Nephron progenitor cell (in vitro differentiated cells): ENCODE data around the gene IL1RAPL2.
"Not testable (repeated sequence)": the region's sequence is repeated elsewhere in the genome, so short reads cannot be mapped to it uniquely, and the experiment has no call there.

Source experiments
- DNase-seq: peaks from one replicate; pipeline ENCODE4 v3.0.0; 2021
- H3K27ac Mint-ChIP-seq: 2 replicates; pipeline ENCODE4 v1.8.0; 2021; ENCODE audit warnings: mild to moderate bottlenecking, moderate library complexity, mixed read lengths
- H3K27me3 Mint-ChIP-seq: 2 replicates; pipeline ENCODE4 v1.8.0; 2021; ENCODE audit warnings: mild to moderate bottlenecking, low read depth, mixed read lengths; ENCODE audit not compliant: poor library complexity
- H3K36me3 Mint-ChIP-seq: 2 replicates; pipeline ENCODE4 v1.8.0; 2021; ENCODE audit warnings: low read depth, mixed read lengths
- H3K4me1 Mint-ChIP-seq: 2 replicates; pipeline ENCODE4 v1.8.0; 2021; ENCODE audit warnings: mixed read lengths
- H3K4me3 Mint-ChIP-seq: 2 replicates; pipeline ENCODE4 v1.8.0; 2021; ENCODE audit warnings: mild to moderate bottlenecking, moderate library complexity, mixed read lengths
- H3K9me3 Mint-ChIP-seq: 2 replicates; pipeline ENCODE4 v1.8.0; 2021; ENCODE audit warnings: mild to moderate bottlenecking, moderate library complexity, mixed read lengths
- CTCF ChIP-seq: fragments of 200-600 bp; sonication (generic); IDR thresholded peaks from 2 replicates; pipeline ENCODE4 v1.5.0; 2021; ENCODE audit warnings: antibody characterized with exemption

IL1RAPL2 gene

GRCh38 chrX:105765691-105766090 is 1199.7 kb downstream of the IL1RAPL2 start:
- no peak overlapping the region for H3K27ac Mint-ChIP-seq
- no peak for TF ChIP-seq CTCF
- H3K4me1 Mint-ChIP-seq = no peaks in the 10 kb centered on the region
- H3K9me3 Mint-ChIP-seq = peaks cover 10% of the 10 kb centered on the region
- H3K4me3 Mint-ChIP-seq = no peak overlapping the region
- no peaks in the 10 kb centered on the region for H3K36me3 Mint-ChIP-seq
- no peak for DNase-seq
- H3K27me3 Mint-ChIP-seq = peaks cover 4% of the 10 kb centered on the region

GRCh38 chrX:105773801-105774200 is 1207.8 kb downstream of the IL1RAPL2 start:
- no peak for TF ChIP-seq CTCF
- peaks cover 27% of the 10 kb centered on the region for H3K9me3 Mint-ChIP-seq
- H3K36me3 Mint-ChIP-seq = no peaks in the 10 kb centered on the region
- peaks cover 6% of the 10 kb centered on the region for H3K27me3 Mint-ChIP-seq
- H3K4me3 Mint-ChIP-seq = no peak overlapping the region
- DNase-seq = no peak
- no peak overlapping the region for H3K27ac Mint-ChIP-seq
- H3K4me1 Mint-ChIP-seq = no peaks in the 10 kb centered on the region

GRCh38 chrX:105775679-105776078 is 1209.7 kb downstream of the IL1RAPL2 start:
- no peaks in the 10 kb centered on the region for H3K4me1 Mint-ChIP-seq
- TF ChIP-seq CTCF = no peak
- H3K27me3 Mint-ChIP-seq = peaks cover 6% of the 10 kb centered on the region
- no peak overlapping the region for H3K4me3 Mint-ChIP-seq
- H3K27ac Mint-ChIP-seq = no peak overlapping the region
- H3K9me3 Mint-ChIP-seq = peaks cover 27% of the 10 kb centered on the region
- H3K36me3 Mint-ChIP-seq = no peaks in the 10 kb centered on the region
- DNase-seq = no peak

GRCh38 chrX:105781804-105782203 is 1215.8 kb downstream of the IL1RAPL2 start:
- H3K27ac Mint-ChIP-seq = no peak overlapping the region
- no peaks in the 10 kb centered on the region for H3K27me3 Mint-ChIP-seq
- DNase-seq = no peak
- H3K4me3 Mint-ChIP-seq = no peak overlapping the region
- H3K36me3 Mint-ChIP-seq = no peaks in the 10 kb centered on the region
- no peak for TF ChIP-seq CTCF
- H3K4me1 Mint-ChIP-seq = no peaks in the 10 kb centered on the region
- peaks cover 19% of the 10 kb centered on the region for H3K9me3 Mint-ChIP-seq

GRCh38 chrX:105796877-105797276 is 1230.9 kb downstream of the IL1RAPL2 start:
- DNase-seq, H3K4me1 Mint-ChIP-seq, H3K27me3 Mint-ChIP-seq, H3K36me3 Mint-ChIP-seq, H3K27ac Mint-ChIP-seq: not testable (repeated sequence)
- H3K4me3 Mint-ChIP-seq = peak overlapping the region; percentile 60
- peaks cover 26% of the 10 kb centered on the region for H3K9me3 Mint-ChIP-seq

- H3K9me3 Mint-ChIP-seq = peaks cover 49% of the 10 kb centered on the region
These were observed 1237.9 kb downstream of the IL1RAPL2 start for GRCh38 chrX:105803891-105804290.

GRCh38 chrX:105805655-105806054 is 1239.7 kb downstream of the IL1RAPL2 start:
- DNase-seq, H3K4me1 Mint-ChIP-seq: not testable (repeated sequence)

More at GRCh38 chrX:105803891-105804290, 1237.9 kb downstream of the IL1RAPL2 start:
- no peak for DNase-seq
- no peaks in the 10 kb centered on the region for H3K27me3 Mint-ChIP-seq
- TF ChIP-seq CTCF = no peak
- no peak overlapping the region for H3K4me3 Mint-ChIP-seq
- H3K4me1 Mint-ChIP-seq = no peaks in the 10 kb centered on the region
- no peaks in the 10 kb centered on the region for H3K36me3 Mint-ChIP-seq
- no peak overlapping the region for H3K27ac Mint-ChIP-seq

More at GRCh38 chrX:105805655-105806054, 1239.7 kb downstream of the IL1RAPL2 start:
- H3K4me3 Mint-ChIP-seq, H3K36me3 Mint-ChIP-seq, H3K27me3 Mint-ChIP-seq, H3K27ac Mint-ChIP-seq: not testable (repeated sequence)
- peaks cover 52% of the 10 kb centered on the region for H3K9me3 Mint-ChIP-seq
